Measurements from ENCODE around the gene IGDCC3.

GRCh38 chr15:65329984-65330735 lies 47.6 kb downstream of the IGDCC3 start:
- TF ChIP-seq, protein P1, sequence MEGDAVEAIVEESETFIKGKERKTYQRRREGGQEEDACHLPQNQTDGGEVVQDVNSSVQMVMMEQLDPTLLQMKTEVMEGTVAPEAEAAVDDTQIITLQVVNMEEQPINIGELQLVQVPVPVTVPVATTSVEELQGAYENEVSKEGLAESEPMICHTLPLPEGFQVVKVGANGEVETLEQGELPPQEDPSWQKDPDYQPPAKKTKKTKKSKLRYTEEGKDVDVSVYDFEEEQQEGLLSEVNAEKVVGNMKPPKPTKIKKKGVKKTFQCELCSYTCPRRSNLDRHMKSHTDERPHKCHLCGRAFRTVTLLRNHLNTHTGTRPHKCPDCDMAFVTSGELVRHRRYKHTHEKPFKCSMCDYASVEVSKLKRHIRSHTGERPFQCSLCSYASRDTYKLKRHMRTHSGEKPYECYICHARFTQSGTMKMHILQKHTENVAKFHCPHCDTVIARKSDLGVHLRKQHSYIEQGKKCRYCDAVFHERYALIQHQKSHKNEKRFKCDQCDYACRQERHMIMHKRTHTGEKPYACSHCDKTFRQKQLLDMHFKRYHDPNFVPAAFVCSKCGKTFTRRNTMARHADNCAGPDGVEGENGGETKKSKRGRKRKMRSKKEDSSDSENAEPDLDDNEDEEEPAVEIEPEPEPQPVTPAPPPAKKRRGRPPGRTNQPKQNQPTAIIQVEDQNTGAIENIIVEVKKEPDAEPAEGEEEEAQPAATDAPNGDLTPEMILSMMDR (IDR thresholded peaks at IDR 0.05; ENCODE audit: insufficient read depth, low read length), result no peak
- TF ChIP-seq GABPA (IDR thresholded peaks at IDR 0.05; ENCODE audit: low read depth), result no peak
- no peak for TF ChIP-seq REST (IDR thresholded peaks at IDR 0.05; ENCODE audit: insufficient replicate concordance, low read depth)
- no peak for TF ChIP-seq POLR2AphosphoS5 (IDR thresholded peaks at IDR 0.05; ENCODE audit: low read depth)
- TF ChIP-seq SPI1 (IDR thresholded peaks at IDR 0.05; ENCODE audit: borderline replicate concordance, low read depth), result no peak
